Stimulated activated CD4-positive, alpha-beta T cell treated with anti-CD3 and anti-CD28 coated beads, Interleukin-4, amount 100 ng/mL, for 24 hours (primary cell): ENCODE measurements around the gene ANO1.

Experiments
- DNase-seq: peaks from one replicate; pipeline ENCODE4 v3.0.0-alpha.2; 2020

Gene ANO1

GRCh38 chr11:70054004-70054403 is 24.1 kb upstream of the ANO1 start:
- DNase-seq: no peak

- no peak for DNase-seq
Observed at GRCh38 chr11:70055444-70055843, 22.7 kb upstream of the ANO1 start.

- DNase-seq: no peak
Observed at GRCh38 chr11:70057080-70057479, 21.0 kb upstream of the ANO1 start.

GRCh38 chr11:70059971-70060370 is 18.1 kb upstream of the ANO1 start:
- no peak for DNase-seq

GRCh38 chr11:70060611-70061293 is 17.4 kb upstream of the ANO1 start:
- DNase-seq: no peak

- no peak for DNase-seq
Observed at GRCh38 chr11:70061734-70062133, 16.4 kb upstream of the ANO1 start.

GRCh38 chr11:70063121-70063520 is 15.0 kb upstream of the ANO1 start:
- no peak for DNase-seq

- no peak for DNase-seq
Observed at GRCh38 chr11:70063555-70063954, 14.6 kb upstream of the ANO1 start.

- no peak for DNase-seq
Observed at GRCh38 chr11:70064008-70064725, 13.9 kb upstream of the ANO1 start.

- no peak for DNase-seq
Observed at GRCh38 chr11:70064726-70065317, 13.3 kb upstream of the ANO1 start.

- no peak for DNase-seq
Observed at GRCh38 chr11:70065318-70066135, 12.6 kb upstream of the ANO1 start.

- DNase-seq: no peak
Observed at GRCh38 chr11:70066136-70066520, 12.0 kb upstream of the ANO1 start.

GRCh38 chr11:70066628-70067027 is 11.5 kb upstream of the ANO1 start:
- DNase-seq: no peak

GRCh38 chr11:70067036-70067435 is 11.1 kb upstream of the ANO1 start:
- DNase-seq: no peak

GRCh38 chr11:70067591-70068341 is 10.4 kb upstream of the ANO1 start:
- DNase-seq: no peak

GRCh38 chr11:70068345-70068744 is 9.8 kb upstream of the ANO1 start:
- DNase-seq: no peak

GRCh38 chr11:70068950-70069349 is 9.2 kb upstream of the ANO1 start:
- no peak for DNase-seq

GRCh38 chr11:70070706-70071105 is 7.4 kb upstream of the ANO1 start:
- no peak for DNase-seq

GRCh38 chr11:70071996-70072395 is 6.1 kb upstream of the ANO1 start:
- no peak for DNase-seq

GRCh38 chr11:70072461-70072860 is 5.7 kb upstream of the ANO1 start:
- no peak for DNase-seq

GRCh38 chr11:70072861-70073755 is 5.0 kb upstream of the ANO1 start:
- DNase-seq: no peak
